HPDE6-E6E7 (cell line): ENCODE data around the gene LETM1.

ENCODE experiments used
- DNase-seq: peaks from one replicate; pipeline ENCODE4 v3.0.0; 2011; ENCODE audit warnings: missing footprints; ENCODE audit errors: extremely low spot score

LETM1 gene

DNA sequence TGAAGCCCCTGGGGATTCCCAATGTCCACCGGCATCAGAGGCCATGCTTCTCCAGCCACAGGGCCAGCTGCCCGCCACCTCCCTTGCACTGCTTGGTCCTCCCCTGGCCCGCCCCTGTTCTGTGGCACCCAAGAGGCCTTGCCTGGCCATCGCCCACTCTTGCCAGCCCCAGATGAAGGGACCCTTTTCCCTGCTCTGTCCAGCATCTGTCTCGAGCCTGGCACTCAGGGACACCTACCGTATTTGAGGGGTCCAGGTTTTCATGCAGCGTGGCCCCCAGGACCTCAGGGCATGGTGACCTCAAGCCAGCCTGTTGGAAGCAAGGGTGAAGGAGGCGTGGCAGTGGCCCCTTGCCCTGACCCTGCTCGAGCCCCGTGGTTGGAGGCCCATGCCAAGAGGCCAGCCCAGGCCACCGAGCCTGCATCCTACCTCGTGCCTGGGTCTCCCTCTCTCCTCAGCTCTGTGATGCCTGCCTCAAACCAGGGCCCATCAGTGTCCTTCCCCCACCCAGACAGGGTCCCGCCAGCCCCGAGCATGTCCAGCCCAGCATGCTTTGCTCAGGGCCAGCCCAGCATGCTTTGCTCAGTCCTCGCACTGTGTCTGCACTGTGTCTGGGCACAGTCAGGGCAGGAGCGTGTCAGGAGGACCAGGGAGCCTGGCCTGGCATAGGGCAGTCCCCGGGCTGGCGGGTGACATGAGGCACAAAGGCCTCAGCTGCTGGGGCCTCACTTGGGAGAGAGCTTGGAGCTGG is 77.1 kb downstream of the LETM1 start:
- no peak for DNase-seq

DNA sequence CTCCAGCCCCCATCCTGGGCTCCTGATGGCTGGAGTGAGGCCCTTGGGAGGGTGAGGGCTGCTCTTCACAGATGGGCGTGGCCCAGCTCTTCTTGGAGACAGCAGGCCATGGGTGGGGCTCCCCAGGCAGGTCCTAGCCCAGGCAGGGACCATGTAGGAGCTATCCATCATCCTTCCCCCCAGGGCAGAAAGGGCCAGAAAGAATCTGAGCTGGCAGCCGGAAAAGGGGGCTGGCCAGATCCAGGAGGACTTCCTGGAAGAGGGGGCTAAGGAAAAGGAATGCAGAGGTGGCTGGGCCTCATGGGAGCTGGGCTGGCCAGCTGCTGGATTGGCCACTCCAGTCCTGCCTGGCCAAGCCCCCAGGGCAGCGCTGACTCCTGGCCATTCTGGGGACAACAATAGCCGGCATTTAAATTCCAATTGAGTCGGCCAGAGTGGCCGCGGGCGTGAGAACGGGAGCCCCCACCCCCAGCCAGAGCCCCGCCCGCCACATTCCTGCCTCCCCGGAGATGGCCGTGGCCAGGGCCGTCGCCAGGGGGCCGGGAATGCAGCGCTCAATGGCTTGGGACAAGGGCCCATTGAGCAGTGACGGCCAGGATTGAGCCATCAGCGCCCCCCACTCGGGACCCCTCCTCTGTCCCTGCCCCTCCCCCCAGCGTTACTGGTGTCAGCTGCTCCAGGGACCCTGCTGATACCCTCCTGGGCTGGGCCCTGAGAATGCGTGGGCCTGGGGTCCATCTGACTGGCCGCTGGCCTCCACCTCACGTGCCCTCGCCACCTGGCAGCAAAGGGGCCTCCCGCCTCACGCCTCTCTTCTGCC is 77.9 kb downstream of the LETM1 start:
- peak; percentile 85 for DNase-seq

DNA sequence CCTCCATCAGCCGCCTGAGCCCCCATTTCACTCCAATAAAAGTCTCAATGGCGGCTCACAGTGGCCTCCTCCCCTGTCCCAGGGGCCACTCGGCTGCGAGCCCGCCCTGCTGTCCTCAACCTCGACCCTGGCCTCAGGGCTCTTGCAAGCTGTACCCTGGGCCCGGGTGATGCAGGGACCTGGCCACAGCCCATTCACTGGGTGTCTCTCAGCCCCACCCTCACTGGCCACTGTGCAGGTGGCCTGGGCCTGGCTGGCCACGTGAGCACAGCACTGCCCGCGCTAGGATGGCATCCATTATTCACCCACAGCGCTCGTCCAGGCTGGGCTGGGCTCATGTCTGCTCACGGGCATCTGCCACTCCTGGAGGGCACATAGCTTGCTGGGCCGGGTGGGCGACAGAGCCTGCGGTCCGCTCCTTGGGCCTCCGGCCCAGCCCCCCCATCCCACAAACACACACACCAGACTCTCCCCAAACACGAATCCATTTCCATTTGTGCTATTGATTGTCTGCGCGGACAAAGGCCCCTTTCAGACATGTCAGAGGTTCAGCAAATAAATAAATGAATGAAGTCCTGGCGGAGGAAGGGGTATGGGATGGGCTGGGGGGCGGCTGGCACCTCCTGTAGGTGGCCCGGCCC is 79.3 kb downstream of the LETM1 start:
- no peak for DNase-seq

GRCh38 chr4:1775731-1776500 is 80.0 kb downstream of the LETM1 start:
- DNase-seq: peak; percentile 86

GRCh38 chr4:1773754-1774153 is 82.2 kb downstream of the LETM1 start:
- no peak for DNase-seq

- DNase-seq: peak; percentile 69
Measured at GRCh38 chr4:1772853-1773538, 83.0 kb downstream of the LETM1 start.

- DNase-seq: no peak
Measured at GRCh38 chr4:1771555-1772305, 84.2 kb downstream of the LETM1 start.

- no peak for DNase-seq
Measured at GRCh38 chr4:1770791-1771231, 85.1 kb downstream of the LETM1 start.

- DNase-seq: no peak
Measured at GRCh38 chr4:1770245-1770644, 85.7 kb downstream of the LETM1 start.

DNA sequence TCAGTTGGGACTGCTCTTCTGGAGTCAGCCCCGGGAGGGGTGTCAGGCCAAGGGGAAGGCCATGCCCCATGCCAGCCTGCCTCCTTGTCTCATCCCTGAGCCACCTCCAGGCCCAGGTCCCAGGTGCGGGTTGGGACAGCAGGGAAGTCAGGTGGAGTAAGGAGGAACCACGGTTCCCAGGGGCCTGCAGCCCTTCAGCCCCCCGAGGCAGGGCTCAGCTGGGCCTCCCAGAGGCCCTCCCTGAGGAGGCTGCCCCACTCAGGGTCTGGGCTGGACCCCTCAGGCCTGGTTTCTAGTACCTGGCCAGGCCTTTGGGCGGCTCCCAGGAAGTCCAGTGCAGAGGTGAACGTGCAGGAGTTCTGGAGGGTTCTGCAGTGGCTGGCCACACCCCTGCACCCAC is 86.3 kb downstream of the LETM1 start:
- DNase-seq: no peak

- no peak for DNase-seq
Measured at GRCh38 chr4:1768367-1769034, 87.5 kb downstream of the LETM1 start.

- DNase-seq: peak; percentile 63
Measured at GRCh38 chr4:1767770-1768366, 88.1 kb downstream of the LETM1 start.

DNA sequence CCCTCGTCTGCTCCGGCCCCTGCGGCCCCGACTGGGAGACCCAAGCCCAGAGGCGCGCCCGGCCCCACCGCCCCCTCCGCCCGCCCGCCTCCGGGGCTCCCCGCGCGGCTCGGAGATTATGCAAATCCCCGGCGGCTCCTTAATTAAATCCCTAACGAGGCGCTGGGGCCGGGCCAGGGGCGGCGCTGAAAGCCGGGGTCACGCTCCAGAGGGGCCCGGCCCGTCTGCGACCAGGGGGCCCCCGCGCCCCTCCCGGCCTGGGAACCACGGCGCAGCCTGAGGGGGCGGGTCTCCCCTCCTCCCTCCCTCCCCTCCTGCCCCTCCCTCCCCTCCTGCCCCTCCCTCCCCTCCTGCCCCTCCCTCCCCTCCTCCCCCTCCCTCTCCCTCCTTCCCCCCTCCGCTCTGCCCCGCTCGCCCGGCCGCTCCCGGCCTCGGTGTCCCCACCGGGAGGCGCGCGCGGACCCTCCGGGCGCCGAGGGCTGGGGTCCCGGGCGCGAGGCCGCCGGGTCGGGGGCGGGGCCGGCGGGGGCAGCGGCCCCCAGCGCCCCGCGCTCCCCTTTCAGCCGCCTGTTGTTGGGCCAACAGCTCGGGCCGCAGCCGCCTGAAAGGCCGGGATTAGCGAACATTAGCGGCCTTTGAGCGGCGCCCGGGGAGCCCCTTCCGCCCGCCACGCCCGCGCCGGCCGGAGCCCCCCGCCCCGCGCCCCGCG is 88.7 kb downstream of the LETM1 start:
- no peak for DNase-seq

GRCh38 chr4:1766106-1767060 is 89.6 kb downstream of the LETM1 start:
- DNase-seq: no peak

DNA sequence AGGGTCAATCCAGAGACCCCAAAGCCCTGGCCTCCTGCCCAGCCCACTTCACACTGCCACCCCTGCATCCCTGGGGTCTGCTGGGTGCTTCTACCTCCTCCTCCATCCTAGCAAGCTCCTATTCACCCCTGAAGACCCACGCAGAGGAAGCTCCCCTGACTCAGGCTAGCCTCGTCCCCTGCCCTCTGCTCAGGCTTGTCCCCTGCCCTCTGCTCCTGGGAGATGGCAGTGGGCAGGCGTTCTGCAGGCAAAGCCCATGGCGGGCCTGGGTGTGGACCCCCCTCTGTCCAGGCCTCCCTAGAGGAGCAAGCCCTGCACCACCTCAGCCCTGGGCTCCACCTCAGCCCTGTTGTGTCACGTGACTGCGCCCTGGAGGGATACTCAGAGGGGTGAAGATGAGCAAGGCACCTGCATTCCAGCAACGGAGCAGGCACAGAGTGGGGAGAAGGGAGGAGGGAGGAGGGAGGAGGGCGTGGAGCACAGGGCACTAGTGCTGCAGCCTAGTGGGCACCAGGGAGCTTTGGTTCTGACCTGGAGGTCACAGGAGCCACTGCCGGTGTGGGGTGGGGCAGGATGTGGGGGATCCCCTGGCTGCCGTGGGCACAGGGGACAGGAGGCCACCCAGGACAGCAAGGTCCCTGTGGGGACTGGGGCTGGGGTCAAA is 90.4 kb downstream of the LETM1 start:
- peak; percentile 39 for DNase-seq

GRCh38 chr4:1764670-1765069 is 91.3 kb downstream of the LETM1 start:
- no peak for DNase-seq

- no peak for DNase-seq
Measured at GRCh38 chr4:1763550-1764080, 92.3 kb downstream of the LETM1 start.
